ENCODE measurements around the gene RAB5B. TPM values are rescaled to one million over a fixed set of nuclear protein-coding genes. Genes with fewer than 3 reads are reported as not detected.
A peak's percentile ranks its signal among the peaks of the same experiment; 100 is the strongest.

The RAB5B gene
- total RNA-seq, 1 donor: 82.9 TPM

GRCh38 chr12:56004211-56004610, 30.3 kb downstream of the RAB5B start:
- no peaks in the 10 kb centered on the region for H3K9me3 ChIP-seq (ENCODE audit: low read depth, low read length)
- H4K20me1 ChIP-seq (ENCODE audit: insufficient read depth, low read length): no peaks in the 10 kb centered on the region
- no peak overlapping the region for H3K4me3 ChIP-seq (ENCODE audit: insufficient read depth, low read length)
- H3K4me2 ChIP-seq (ENCODE audit: insufficient read depth, low read length): no peak overlapping the region
- no peaks in the 10 kb centered on the region for H3K27me3 ChIP-seq (ENCODE audit: insufficient read depth, low read length)
- H2AFZ ChIP-seq (ENCODE audit: low read length): no peak overlapping the region
- no peaks in the 10 kb centered on the region for H3K79me2 ChIP-seq (ENCODE audit: insufficient read depth, low read length)
- no peak for DNase-seq (ENCODE audit: insufficient read length, low spot score, missing footprints)
- peaks cover 7% of the 10 kb centered on the region for H3K4me1 ChIP-seq (ENCODE audit: insufficient read depth, low read length)
- H3K27ac ChIP-seq (ENCODE audit: low read depth, low read length): no peak overlapping the region
- peaks cover 10% of the 10 kb centered on the region for H3K36me3 ChIP-seq (ENCODE audit: insufficient read depth, low read length)
- TF ChIP-seq CTCF (IDR thresholded peaks at IDR 0.05; ENCODE audit: extremely low read depth, low read depth, low read length): no peak

GRCh38 chr12:56007564-56008559, 34.0 kb downstream of the RAB5B start:
- Histone ChIP-seq H3K79me2 (ENCODE audit: insufficient read depth, low read length) (no peaks in the 10 kb centered on the region), H3K4me2 (ENCODE audit: insufficient read depth, low read length) (peak overlapping the region; percentile 92), H3K4me3 (ENCODE audit: insufficient read depth, low read length) (peak overlapping the region; percentile 77), H3K27me3 (ENCODE audit: insufficient read depth, low read length) (no peaks in the 10 kb centered on the region), H3K27ac (ENCODE audit: low read depth, low read length) (peak overlapping the region; percentile 24), H2AFZ (ENCODE audit: low read length) (peak overlapping the region; percentile 86), H3K36me3 (ENCODE audit: insufficient read depth, low read length) (peaks cover 3% of the 10 kb centered on the region), H3K9me3 (ENCODE audit: low read depth, low read length) (no peaks in the 10 kb centered on the region), H3K4me1 (ENCODE audit: insufficient read depth, low read length) (peaks cover 7% of the 10 kb centered on the region), H4K20me1 (ENCODE audit: insufficient read depth, low read length) (no peaks in the 10 kb centered on the region)
- DNase-seq (ENCODE audit: insufficient read length, low spot score, missing footprints): peak; percentile 91
- TF ChIP-seq CTCF (IDR thresholded peaks at IDR 0.05; ENCODE audit: extremely low read depth, low read depth, low read length): no peak

- TF ChIP-seq CTCF (IDR thresholded peaks at IDR 0.05; ENCODE audit: extremely low read depth, low read depth, low read length): no peak
- no peak for DNase-seq (ENCODE audit: insufficient read length, low spot score, missing footprints)
Measured at GRCh38 chr12:56010111-56010570, 36.3 kb downstream of the RAB5B start.

GRCh38 chr12:56011509-56012090, 37.7 kb downstream of the RAB5B start:
- H2AFZ ChIP-seq (ENCODE audit: low read length): no peak overlapping the region

More at GRCh38 chr12:56010111-56010570, 36.3 kb downstream of the RAB5B start:
- Histone ChIP-seq H3K4me3 (ENCODE audit: insufficient read depth, low read length) (no peak overlapping the region), H3K27me3 (ENCODE audit: insufficient read depth, low read length) (no peaks in the 10 kb centered on the region), H3K4me2 (ENCODE audit: insufficient read depth, low read length) (no peak overlapping the region), H3K9me3 (ENCODE audit: low read depth, low read length) (no peaks in the 10 kb centered on the region), H3K27ac (ENCODE audit: low read depth, low read length) (no peak overlapping the region), H3K4me1 (ENCODE audit: insufficient read depth, low read length) (peaks cover 7% of the 10 kb centered on the region), H3K36me3 (ENCODE audit: insufficient read depth, low read length) (no peaks in the 10 kb centered on the region), H3K79me2 (ENCODE audit: insufficient read depth, low read length) (no peaks in the 10 kb centered on the region), H4K20me1 (ENCODE audit: insufficient read depth, low read length) (no peaks in the 10 kb centered on the region), H2AFZ (ENCODE audit: low read length) (no peak overlapping the region)

More at GRCh38 chr12:56011509-56012090, 37.7 kb downstream of the RAB5B start:
- H3K27ac ChIP-seq (ENCODE audit: low read depth, low read length): no peak overlapping the region
- H4K20me1 ChIP-seq (ENCODE audit: insufficient read depth, low read length): no peaks in the 10 kb centered on the region
- no peak overlapping the region for H3K4me3 ChIP-seq (ENCODE audit: insufficient read depth, low read length)
- H3K9me3 ChIP-seq (ENCODE audit: low read depth, low read length): no peaks in the 10 kb centered on the region
- no peaks in the 10 kb centered on the region for H3K79me2 ChIP-seq (ENCODE audit: insufficient read depth, low read length)
- DNase-seq (ENCODE audit: insufficient read length, low spot score, missing footprints): no peak
- H3K36me3 ChIP-seq (ENCODE audit: insufficient read depth, low read length): no peaks in the 10 kb centered on the region
- peaks cover 7% of the 10 kb centered on the region for H3K4me1 ChIP-seq (ENCODE audit: insufficient read depth, low read length)
- H3K4me2 ChIP-seq (ENCODE audit: insufficient read depth, low read length): no peak overlapping the region
- no peak for TF ChIP-seq CTCF (IDR thresholded peaks at IDR 0.05; ENCODE audit: extremely low read depth, low read depth, low read length)
- no peaks in the 10 kb centered on the region for H3K27me3 ChIP-seq (ENCODE audit: insufficient read depth, low read length)

Measured in osteoblast (primary cell).